HK-2 (cell line): ENCODE data around the gene RETREG3.

Source experiments
- DNase-seq: peaks from one replicate; pipeline ENCODE4 v3.0.0-alpha.2; 2018; ENCODE audit not compliant: unreplicated experiment

The RETREG3 gene

GRCh38 chr17:42531455-42532354 lies 77.5 kb downstream of the RETREG3 start:
- DNase-seq = peak; percentile 66

- DNase-seq = no peak
Observed at GRCh38 chr17:42530952-42531454, 78.2 kb downstream of the RETREG3 start.
